IPS-11a (cell line): ENCODE data around the gene TENT4B.

Experiments used
- H3K4me3 ChIP-seq: one replicate; pipeline ENCODE4 v1.5.1; 2013; ENCODE audit warnings: low read depth, low read length, control low read depth

Gene TENT4B

GRCh38 chr16:50192386-50193050 lies 39.4 kb downstream of the TENT4B start:
- H3K4me3 ChIP-seq, result no peak overlapping the region

GRCh38 chr16:50193594-50193993 lies 40.5 kb downstream of the TENT4B start:
- no peak overlapping the region for H3K4me3 ChIP-seq

GRCh38 chr16:50195276-50195675 lies 42.2 kb downstream of the TENT4B start:
- no peak overlapping the region for H3K4me3 ChIP-seq

GRCh38 chr16:50195756-50196155 lies 42.6 kb downstream of the TENT4B start:
- H3K4me3 ChIP-seq, result no peak overlapping the region

- no peak overlapping the region for H3K4me3 ChIP-seq
Observed at GRCh38 chr16:50197582-50197981, 44.5 kb downstream of the TENT4B start.

GRCh38 chr16:50198802-50199403 lies 45.8 kb downstream of the TENT4B start:
- H3K4me3 ChIP-seq, result no peak overlapping the region

- no peak overlapping the region for H3K4me3 ChIP-seq
Observed at GRCh38 chr16:50201787-50202186, 48.7 kb downstream of the TENT4B start.

- H3K4me3 ChIP-seq, result no peak overlapping the region
Observed at GRCh38 chr16:50202926-50203624, 50.0 kb downstream of the TENT4B start.

- no peak overlapping the region for H3K4me3 ChIP-seq
Observed at GRCh38 chr16:50203681-50204080, 50.6 kb downstream of the TENT4B start.

- no peak overlapping the region for H3K4me3 ChIP-seq
Observed at GRCh38 chr16:50204453-50205108, 51.5 kb downstream of the TENT4B start.

- no peak overlapping the region for H3K4me3 ChIP-seq
Observed at GRCh38 chr16:50207652-50208051, 54.5 kb downstream of the TENT4B start.

GRCh38 chr16:50208460-50208931 lies 55.4 kb downstream of the TENT4B start:
- no peak overlapping the region for H3K4me3 ChIP-seq

- H3K4me3 ChIP-seq, result no peak overlapping the region
Observed at GRCh38 chr16:50209546-50210265, 56.6 kb downstream of the TENT4B start.

GRCh38 chr16:50210266-50211038 lies 57.3 kb downstream of the TENT4B start:
- no peak overlapping the region for H3K4me3 ChIP-seq

GRCh38 chr16:50213939-50214519 lies 60.9 kb downstream of the TENT4B start:
- H3K4me3 ChIP-seq, result no peak overlapping the region

GRCh38 chr16:50215680-50216079 lies 62.6 kb downstream of the TENT4B start:
- H3K4me3 ChIP-seq, result no peak overlapping the region

- H3K4me3 ChIP-seq, result no peak overlapping the region
Observed at GRCh38 chr16:50216231-50216630, 63.1 kb downstream of the TENT4B start.

- no peak overlapping the region for H3K4me3 ChIP-seq
Observed at GRCh38 chr16:50219402-50219975, 66.4 kb downstream of the TENT4B start.

GRCh38 chr16:50224286-50224685 lies 71.2 kb downstream of the TENT4B start:
- no peak overlapping the region for H3K4me3 ChIP-seq
